Loucy (cell line): Measurements from ENCODE around the gene INHA.

ENCODE experiments used
- H2AFZ ChIP-seq: fragments of 200-600 bp; sonication (generic); 2 replicates; pipeline ENCODE4 v1.6.0; 2016; ENCODE audit warnings: antibody characterized with exemption, mild to moderate bottlenecking, low read length, moderate library complexity
- H3F3A ChIP-seq: fragments of 200-600 bp; 2 replicates; pipeline ENCODE4 v1.6.0; 2016; ENCODE audit warnings: antibody characterized with exemption, low read depth, mild to moderate bottlenecking
- H3K27me3 ChIP-seq: fragments of 200-600 bp; sonication (generic); 2 replicates; pipeline ENCODE4 v1.6.1; 2014; ENCODE audit warnings: low read length, mild to moderate bottlenecking; ENCODE audit not compliant: insufficient read depth, poor library complexity, severe bottlenecking
- H3K36me3 ChIP-seq: fragments of 200-600 bp; sonication (generic); 2 replicates; pipeline ENCODE4 v1.6.1; 2016; ENCODE audit warnings: low read length; ENCODE audit not compliant: insufficient read depth
- H3K4me1 ChIP-seq: fragments of 200-600 bp; sonication (generic); 2 replicates; pipeline ENCODE4 v1.5.1; 2014; ENCODE audit warnings: low read length, mild to moderate bottlenecking; ENCODE audit not compliant: insufficient read depth, poor library complexity, severe bottlenecking
- H3K4me2 ChIP-seq: fragments of 200-600 bp; sonication (generic); 2 replicates; pipeline ENCODE4 v1.6.0; 2014; ENCODE audit warnings: antibody characterized with exemption, low read length, low read depth, mild to moderate bottlenecking; ENCODE audit not compliant: poor library complexity, severe bottlenecking
- H3K4me3 ChIP-seq: fragments of 200-600 bp; sonication (generic); 2 replicates; pipeline ENCODE4 v1.5.1; 2014; ENCODE audit warnings: low read length, mild to moderate bottlenecking, mixed read lengths; ENCODE audit not compliant: poor library complexity, severe bottlenecking
- H3K79me2 ChIP-seq: fragments of 200-600 bp; sonication (generic); 2 replicates; pipeline ENCODE4 v1.6.1; 2014; ENCODE audit warnings: low read length; ENCODE audit not compliant: insufficient read depth
- H3K9ac ChIP-seq: fragments of 200-600 bp; sonication (generic); 2 replicates; pipeline ENCODE4 v1.6.0; 2014; ENCODE audit warnings: mild to moderate bottlenecking, low read depth, low read length, moderate library complexity; ENCODE audit not compliant: poor library complexity, severe bottlenecking
- H3K9me2 ChIP-seq: fragments of 200-600 bp; sonication (generic); replicated peaks from 2 replicates; pipeline ENCODE4 v1.6.1; 2016; ENCODE audit warnings: low read depth, low read length, mixed read lengths
- H3K9me3 ChIP-seq: fragments of 200-600 bp; sonication (generic); 2 replicates; pipeline ENCODE4 v1.6.1; 2014; ENCODE audit warnings: mild to moderate bottlenecking, antibody characterized with exemption, low read length, low read depth; ENCODE audit not compliant: insufficient read depth
- H4K20me1 ChIP-seq: fragments of 200-600 bp; sonication (generic); 2 replicates; pipeline ENCODE4 v1.6.0; 2014; ENCODE audit warnings: antibody characterized with exemption, low read length, mild to moderate bottlenecking; ENCODE audit not compliant: insufficient read depth, poor library complexity, severe bottlenecking
- CTCF ChIP-seq: fragments of 200-600 bp; sonication (generic); conservative IDR thresholded peaks from 2 replicates; pipeline ENCODE4 v1.5.1; 2014; ENCODE audit warnings: mild to moderate bottlenecking, antibody characterized with exemption, low read length
- EZH2phosphoT487 ChIP-seq: fragments of 200-600 bp; IDR thresholded peaks from 2 replicates; pipeline ENCODE4 v1.6.1; 2018; ENCODE audit warnings: antibody characterized with exemption, mild to moderate bottlenecking, moderate library complexity, borderline replicate concordance

INHA gene

GRCh38 chr2:219573166-219573565 lies 1.1 kb downstream of the INHA start:
- Histone ChIP-seq H3K4me3 (no peak overlapping the region), H3K9ac (no peak overlapping the region), H3K4me1 (peaks cover 16% of the 10 kb centered on the region), H3F3A (no peaks in the 10 kb centered on the region), H3K79me2 (peaks cover 5% of the 10 kb centered on the region; the same call in 1 of the 2 replicates), H3K27me3 (no peaks in the 10 kb centered on the region), H3K9me2 (no peaks in the 10 kb centered on the region), H3K4me2 (no peak overlapping the region), H2AFZ (no peak overlapping the region), H3K9me3 (no peaks in the 10 kb centered on the region), H4K20me1 (peaks cover 9% of the 10 kb centered on the region), H3K36me3 (no peaks in the 10 kb centered on the region)
- TF ChIP-seq CTCF (no peak), EZH2phosphoT487 (no peak)

DNA sequence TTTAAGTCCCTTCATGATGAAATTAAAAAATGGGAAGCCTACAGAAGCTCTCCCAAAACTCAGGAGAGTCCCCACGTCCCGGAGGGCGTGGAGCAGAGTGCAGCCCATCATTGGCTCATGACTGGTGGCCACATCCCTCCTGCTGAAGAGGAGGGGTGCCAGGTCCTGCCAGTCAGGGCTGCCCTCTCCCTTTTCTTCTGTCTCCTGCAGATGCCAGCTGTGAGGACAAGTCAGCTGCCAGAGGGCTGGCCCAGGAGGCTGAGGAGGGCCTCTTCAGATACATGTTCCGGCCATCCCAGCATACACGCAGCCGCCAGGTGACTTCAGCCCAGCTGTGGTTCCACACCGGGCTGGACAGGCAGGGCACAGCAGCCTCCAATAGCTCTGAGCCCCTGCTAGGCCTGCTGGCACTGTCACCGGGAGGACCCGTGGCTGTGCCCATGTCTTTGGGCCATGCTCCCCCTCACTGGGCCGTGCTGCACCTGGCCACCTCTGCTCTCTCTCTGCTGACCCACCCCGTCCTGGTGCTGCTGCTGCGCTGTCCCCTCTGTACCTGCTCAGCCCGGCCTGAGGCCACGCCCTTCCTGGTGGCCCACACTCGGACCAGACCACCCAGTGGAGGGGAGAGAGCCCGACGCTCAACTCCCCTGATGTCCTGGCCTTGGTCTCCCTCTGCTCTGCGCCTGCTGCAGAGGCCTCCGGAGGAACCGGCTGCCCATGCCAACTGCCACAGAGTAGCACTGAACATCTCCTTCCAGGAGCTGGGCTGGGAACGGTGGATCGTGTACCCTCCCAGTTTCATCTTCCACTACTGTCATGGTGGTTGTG lies 2.6 kb downstream of the INHA start:
- Histone ChIP-seq H4K20me1 (peaks cover 5% of the 10 kb centered on the region), H3K9ac (no peak overlapping the region), H3K79me2 (peaks cover 5% of the 10 kb centered on the region; the same call in 1 of the 2 replicates), H3K4me1 (peaks cover 13% of the 10 kb centered on the region), H3K9me2 (no peaks in the 10 kb centered on the region), H3K27me3 (no peaks in the 10 kb centered on the region), H3K36me3 (no peaks in the 10 kb centered on the region), H2AFZ (no peak overlapping the region), H3K4me2 (no peak overlapping the region), H3F3A (no peaks in the 10 kb centered on the region), H3K4me3 (no peak overlapping the region), H3K9me3 (no peaks in the 10 kb centered on the region)
- TF ChIP-seq EZH2phosphoT487 (no peak), CTCF (no peak)

DNA sequence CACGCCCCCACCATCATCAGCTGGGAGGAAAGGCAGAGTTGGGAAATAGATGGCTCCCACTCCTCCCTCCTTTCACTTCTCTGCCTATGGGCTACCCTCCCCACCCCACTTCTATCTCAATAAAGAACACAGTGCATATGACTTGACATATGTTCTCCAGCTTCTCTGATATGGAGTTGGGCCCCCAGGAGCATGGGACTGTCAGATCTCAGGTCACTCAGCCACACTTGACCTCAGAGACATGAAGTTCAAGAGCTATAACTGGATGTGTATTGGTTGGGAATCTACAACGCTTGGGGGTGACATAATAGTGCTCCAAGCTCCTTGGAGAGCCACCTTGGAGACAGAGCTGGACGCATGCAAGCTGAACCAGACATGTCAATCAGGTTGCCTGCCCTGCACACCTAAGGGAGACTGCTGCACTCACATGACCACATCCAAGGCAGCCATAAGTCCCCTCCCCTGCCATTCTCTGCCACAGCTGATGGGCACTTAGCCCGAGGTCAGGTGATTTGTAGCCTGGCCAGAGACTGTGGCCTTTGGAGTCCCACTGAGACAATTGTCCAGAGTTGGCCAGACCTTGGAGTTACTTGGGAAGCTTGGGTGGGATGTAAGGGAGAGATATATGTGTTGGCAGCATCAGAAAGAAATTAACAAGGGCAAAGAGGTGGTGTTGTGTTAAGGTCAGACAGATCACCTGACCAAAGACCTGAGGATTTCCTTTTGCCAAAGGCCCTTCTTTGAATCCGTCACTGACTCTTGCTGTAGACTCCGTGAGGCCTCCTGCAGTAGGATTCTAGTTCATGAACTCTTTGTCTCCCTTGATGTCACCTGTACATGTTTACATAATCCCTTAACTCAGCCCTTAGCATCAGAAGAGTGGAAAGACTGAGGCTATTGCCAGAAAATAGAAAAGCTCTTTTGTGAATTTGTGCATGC lies 3.7 kb downstream of the INHA start:
- no peak for TF ChIP-seq CTCF
- no peak for TF ChIP-seq EZH2phosphoT487
- no peaks in the 10 kb centered on the region; the same call in 1 of the 2 replicates for H3K79me2 ChIP-seq
- no peaks in the 10 kb centered on the region for H3K9me2 ChIP-seq
- peaks cover 6% of the 10 kb centered on the region for H3K4me1 ChIP-seq
- no peak overlapping the region for H3K9ac ChIP-seq
- H3K36me3 ChIP-seq = no peaks in the 10 kb centered on the region
- H3K9me3 ChIP-seq = no peaks in the 10 kb centered on the region
- no peaks in the 10 kb centered on the region for H3K27me3 ChIP-seq
- H2AFZ ChIP-seq = no peak overlapping the region
- H3K4me2 ChIP-seq = no peak overlapping the region
- H4K20me1 ChIP-seq = no peaks in the 10 kb centered on the region
- H3K4me3 ChIP-seq = no peak overlapping the region
- H3F3A ChIP-seq = no peaks in the 10 kb centered on the region
